Hippocampal formation (tissue), 2 donors: ENCODE results near the gene CRACDL.

Experiments used
- DNase-seq, 2 donors: peaks; one replicate each; lab custom pipeline; 2025; lab: John Stamatoyannopoulos, UW

The CRACDL gene

GRCh38 chr2:98935777-98936352 lies at the start of gene CRACDL:
Gene CRACDL, minus strand, starts transcription at chr2:98936225. Its CDS starts 89,425 bp downstream, at chr2:98846800.
- no peak for DNase-seq

- DNase-seq: no peak
These were observed 39.6 kb upstream of the CRACDL start for GRCh38 chr2:98975611-98976010.

GRCh38 chr2:98972582-98973167 lies 36.6 kb upstream of the CRACDL start:
- DNase-seq: no peak

- DNase-seq: no peak
These were observed 23.9 kb upstream of the CRACDL start for GRCh38 chr2:98959810-98960507.

GRCh38 chr2:98952966-98953365 lies 16.9 kb upstream of the CRACDL start:
- DNase-seq: no peak

GRCh38 chr2:98948956-98949739 lies 13.1 kb upstream of the CRACDL start:
- no peak for DNase-seq

GRCh38 chr2:98947554-98947953 lies 11.5 kb upstream of the CRACDL start:
- DNase-seq: no peak

GRCh38 chr2:98946855-98947254 lies 10.8 kb upstream of the CRACDL start:
- DNase-seq: peak in 1 of 2 donors; percentile 26

GRCh38 chr2:98944775-98945174 lies 8.8 kb upstream of the CRACDL start:
- DNase-seq: no peak

- DNase-seq: no peak
These were observed 4.1 kb upstream of the CRACDL start for GRCh38 chr2:98940102-98940501.

- no peak for DNase-seq
These were observed 1.9 kb upstream of the CRACDL start for GRCh38 chr2:98937906-98938305.

- no peak for DNase-seq
These were observed 627 bp upstream of the CRACDL start for GRCh38 chr2:98936353-98937351.

- no peak for DNase-seq
These were observed 784 bp downstream of the CRACDL start for GRCh38 chr2:98935111-98935770.

- no peak for DNase-seq
These were observed 3.2 kb downstream of the CRACDL start for GRCh38 chr2:98932778-98933343.

- no peak for DNase-seq
These were observed 3.9 kb downstream of the CRACDL start for GRCh38 chr2:98932164-98932563.

GRCh38 chr2:98931596-98931995 lies 4.4 kb downstream of the CRACDL start:
- DNase-seq: no peak

GRCh38 chr2:98929920-98930319 lies 6.1 kb downstream of the CRACDL start:
- no peak for DNase-seq

GRCh38 chr2:98928242-98928641 lies 7.8 kb downstream of the CRACDL start:
- no peak for DNase-seq

GRCh38 chr2:98927027-98927426 lies 9.0 kb downstream of the CRACDL start:
- peak in 1 of 2 donors; percentile 23 for DNase-seq

- DNase-seq: no peak
These were observed 9.4 kb downstream of the CRACDL start for GRCh38 chr2:98926601-98927000.
